ENCODE measurements around the gene GLIPR2.

GLIPR2 gene

DNA sequence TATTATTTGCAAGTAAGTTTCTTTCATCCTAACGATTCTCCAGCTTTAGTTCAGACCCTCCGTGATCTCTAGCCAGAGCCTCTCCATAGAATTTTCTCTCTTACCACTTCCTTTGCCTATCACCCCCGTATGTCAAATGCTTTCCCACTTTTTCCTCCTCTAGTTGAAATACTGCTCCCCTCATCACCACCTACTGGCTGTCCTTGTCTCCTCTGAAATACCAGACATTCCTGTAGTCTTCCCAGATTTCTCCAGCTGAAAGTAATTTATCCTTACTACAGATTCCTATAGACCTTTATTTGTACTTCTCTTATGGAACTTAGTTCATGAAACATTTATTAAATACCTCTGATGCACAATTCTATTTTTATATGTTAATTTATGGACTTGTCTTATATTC lies 36.0 kb upstream of the GLIPR2 start:
- Histone ChIP-seq H3K4me3 (no peak overlapping the region), H3K9ac (ENCODE audit: insufficient read length) (no peak overlapping the region), H3K27ac (no peak overlapping the region), H3K9me3 (ENCODE audit: low read depth, low read length) (no peaks in the 10 kb centered on the region), H3K36me3 (ENCODE audit: insufficient read depth, low read length) (no peaks in the 10 kb centered on the region)
- TF ChIP-seq FOXP2 (optimal IDR thresholded peaks at IDR 0.05; ENCODE audit: control extremely low read depth, extremely low read length, insufficient read depth) (no peak), POLR2AphosphoS5 (IDR thresholded peaks at IDR 0.05; ENCODE audit: borderline replicate concordance, low read depth, low read length) (no peak), EZH2 (IDR thresholded peaks at IDR 0.05) (no peak)
- DNase-seq (ENCODE audit: low read depth, low spot score), result no peak

DNA sequence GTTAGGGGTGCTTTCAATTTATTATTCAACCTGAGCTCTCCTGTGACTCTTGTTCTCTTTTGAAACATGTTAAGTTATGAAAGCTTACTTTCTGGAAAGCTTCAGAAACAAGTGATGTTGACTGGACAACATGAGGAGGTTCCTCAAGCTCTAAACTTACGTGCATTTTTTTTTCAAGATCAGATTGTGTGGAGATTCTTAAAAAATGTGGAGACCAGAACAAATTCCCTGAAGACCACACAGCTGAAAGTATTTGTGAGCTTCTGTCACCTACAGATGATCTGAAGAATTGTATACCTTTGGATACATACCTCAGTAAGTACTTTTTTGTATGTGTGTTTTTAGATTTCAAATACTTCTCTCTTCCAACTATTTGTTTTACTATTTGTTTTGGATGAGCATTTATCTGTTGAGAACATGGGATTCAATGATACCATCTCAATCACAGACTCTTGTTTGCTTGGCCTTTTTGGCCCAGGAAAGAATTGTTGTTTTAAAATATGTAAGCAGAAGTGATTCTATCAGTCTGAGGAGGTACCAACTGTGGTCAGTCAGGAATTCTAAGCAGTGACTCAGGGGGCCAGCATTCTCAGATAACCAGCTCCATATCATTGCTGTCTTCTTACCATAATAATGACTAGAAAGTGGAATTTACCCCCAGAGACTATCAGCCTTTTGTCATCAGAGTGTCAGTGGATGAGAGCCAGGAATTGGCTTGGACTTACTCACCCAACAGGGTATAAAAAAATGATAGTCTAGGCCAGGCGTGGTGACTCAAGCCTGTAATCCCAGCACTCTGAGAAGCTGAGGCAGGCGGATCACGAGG lies 34.4 kb upstream of the GLIPR2 start:
- H3K9ac ChIP-seq (ENCODE audit: insufficient read length), result no peak overlapping the region
- H3K9me3 ChIP-seq (ENCODE audit: low read depth, low read length), result no peaks in the 10 kb centered on the region
- no peak for TF ChIP-seq FOXP2 (optimal IDR thresholded peaks at IDR 0.05; ENCODE audit: control extremely low read depth, extremely low read length, insufficient read depth)
- TF ChIP-seq POLR2AphosphoS5 (IDR thresholded peaks at IDR 0.05; ENCODE audit: borderline replicate concordance, low read depth, low read length), result no peak
- no peak for TF ChIP-seq EZH2 (IDR thresholded peaks at IDR 0.05)
- DNase-seq (ENCODE audit: low read depth, low spot score), result no peak
- H3K36me3 ChIP-seq (ENCODE audit: insufficient read depth, low read length), result no peaks in the 10 kb centered on the region
- H3K4me3 ChIP-seq, result no peak overlapping the region
- no peak overlapping the region for H3K27ac ChIP-seq

DNA sequence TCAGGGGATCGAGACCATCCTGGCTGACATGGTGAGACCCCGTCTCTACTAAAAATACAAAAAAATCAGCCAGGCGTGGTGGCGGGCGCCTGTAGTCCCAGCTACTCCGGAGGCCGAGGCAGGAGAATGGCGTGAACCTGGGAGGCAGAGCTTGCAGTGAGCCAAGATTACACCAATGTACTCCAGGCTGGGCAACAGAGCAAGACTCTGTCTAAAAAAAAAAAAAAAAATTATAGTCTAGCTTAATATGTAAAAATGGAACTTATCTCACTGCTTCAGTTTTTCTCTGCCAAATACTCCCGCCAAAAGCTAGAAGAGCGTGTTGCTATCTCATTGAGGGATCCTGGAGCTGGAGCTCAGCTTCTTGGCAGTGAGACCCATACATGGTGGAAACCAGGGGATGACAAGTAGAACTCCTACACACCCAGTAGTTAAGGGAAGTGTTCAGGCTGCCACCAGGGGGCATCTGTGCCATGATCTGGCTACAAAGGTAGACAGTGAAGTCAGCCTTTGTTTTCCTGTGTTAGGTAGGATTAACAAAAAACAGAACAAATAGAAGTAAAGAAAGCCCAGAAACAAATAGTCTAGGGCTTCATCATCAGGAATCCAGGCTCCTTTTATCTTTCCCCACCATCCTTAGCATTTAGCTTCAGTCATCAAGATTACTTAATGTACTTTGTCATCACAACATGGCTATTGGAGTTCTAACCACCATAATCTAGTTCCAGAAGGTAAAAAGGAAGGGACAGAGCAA lies 33.6 kb upstream of the GLIPR2 start:
- H3K9me3 ChIP-seq (ENCODE audit: low read depth, low read length), result no peaks in the 10 kb centered on the region
- no peak for TF ChIP-seq FOXP2 (optimal IDR thresholded peaks at IDR 0.05; ENCODE audit: control extremely low read depth, extremely low read length, insufficient read depth)
- no peak for TF ChIP-seq EZH2 (IDR thresholded peaks at IDR 0.05)
- TF ChIP-seq POLR2AphosphoS5 (IDR thresholded peaks at IDR 0.05; ENCODE audit: borderline replicate concordance, low read depth, low read length), result no peak
- H3K9ac ChIP-seq (ENCODE audit: insufficient read length), result no peak overlapping the region
- no peak overlapping the region for H3K4me3 ChIP-seq
- H3K36me3 ChIP-seq (ENCODE audit: insufficient read depth, low read length), result no peaks in the 10 kb centered on the region
- DNase-seq (ENCODE audit: low read depth, low spot score), result peak; percentile 40
- H3K27ac ChIP-seq, result peak overlapping the region; percentile 1; the same call in 1 of the 2 replicates

DNA sequence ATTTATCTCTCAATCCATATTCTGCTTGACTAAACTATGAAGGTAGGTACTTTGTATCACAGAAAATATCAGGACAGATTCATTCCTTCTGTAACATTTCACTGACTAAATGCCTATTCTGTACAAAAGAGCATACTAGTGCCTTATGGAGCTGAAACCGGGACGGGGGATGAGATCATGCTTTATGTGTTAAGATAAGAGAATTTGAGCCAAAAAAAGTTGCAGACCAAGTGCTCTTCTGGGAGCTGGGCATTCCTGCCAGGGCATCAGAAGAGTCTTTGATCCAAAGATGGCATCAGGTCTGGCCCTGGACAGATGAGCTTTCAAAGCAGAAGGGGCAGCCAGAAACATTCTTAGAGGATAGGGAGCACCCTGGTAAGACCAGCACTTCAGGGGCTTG lies 27.5 kb upstream of the GLIPR2 start:
- no peaks in the 10 kb centered on the region for H3K36me3 ChIP-seq (ENCODE audit: insufficient read depth, low read length)
- H3K9ac ChIP-seq (ENCODE audit: insufficient read length), result no peak overlapping the region
- no peak overlapping the region for H3K4me3 ChIP-seq
- H3K27ac ChIP-seq, result no peak overlapping the region
- DNase-seq (ENCODE audit: low read depth, low spot score), result no peak
- TF ChIP-seq POLR2AphosphoS5 (IDR thresholded peaks at IDR 0.05; ENCODE audit: borderline replicate concordance, low read depth, low read length) (no peak), EZH2 (IDR thresholded peaks at IDR 0.05) (no peak), FOXP2 (optimal IDR thresholded peaks at IDR 0.05; ENCODE audit: control extremely low read depth, extremely low read length, insufficient read depth) (no peak)
- H3K9me3 ChIP-seq (ENCODE audit: low read depth, low read length), result no peaks in the 10 kb centered on the region

DNA sequence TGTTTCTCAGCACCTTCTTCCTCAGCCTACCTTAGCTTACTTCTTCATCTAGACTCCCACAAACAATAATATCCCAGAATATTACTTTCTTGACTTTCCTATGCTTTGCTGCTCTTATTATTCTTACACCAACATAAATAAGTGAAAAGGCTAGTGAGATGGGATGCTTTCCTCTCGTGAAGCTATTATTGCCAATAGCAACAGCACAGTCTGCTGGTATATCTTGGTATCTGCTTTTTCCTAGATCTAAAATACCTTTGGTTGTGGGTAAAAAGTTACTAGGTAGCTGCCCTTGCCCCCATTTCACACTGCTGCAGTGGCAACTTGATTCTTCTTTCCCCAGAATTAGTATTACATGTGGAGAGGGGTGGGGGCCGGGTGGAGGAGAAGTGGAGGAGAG lies 26.1 kb upstream of the GLIPR2 start:
- no peak overlapping the region for H3K27ac ChIP-seq
- no peaks in the 10 kb centered on the region for H3K9me3 ChIP-seq (ENCODE audit: low read depth, low read length)
- no peak for DNase-seq (ENCODE audit: low read depth, low spot score)
- H3K36me3 ChIP-seq (ENCODE audit: insufficient read depth, low read length), result no peaks in the 10 kb centered on the region
- no peak overlapping the region for H3K9ac ChIP-seq (ENCODE audit: insufficient read length)
- TF ChIP-seq FOXP2 (optimal IDR thresholded peaks at IDR 0.05; ENCODE audit: control extremely low read depth, extremely low read length, insufficient read depth) (no peak), EZH2 (IDR thresholded peaks at IDR 0.05) (no peak), POLR2AphosphoS5 (IDR thresholded peaks at IDR 0.05; ENCODE audit: borderline replicate concordance, low read depth, low read length) (no peak)
- H3K4me3 ChIP-seq, result no peak overlapping the region

DNA sequence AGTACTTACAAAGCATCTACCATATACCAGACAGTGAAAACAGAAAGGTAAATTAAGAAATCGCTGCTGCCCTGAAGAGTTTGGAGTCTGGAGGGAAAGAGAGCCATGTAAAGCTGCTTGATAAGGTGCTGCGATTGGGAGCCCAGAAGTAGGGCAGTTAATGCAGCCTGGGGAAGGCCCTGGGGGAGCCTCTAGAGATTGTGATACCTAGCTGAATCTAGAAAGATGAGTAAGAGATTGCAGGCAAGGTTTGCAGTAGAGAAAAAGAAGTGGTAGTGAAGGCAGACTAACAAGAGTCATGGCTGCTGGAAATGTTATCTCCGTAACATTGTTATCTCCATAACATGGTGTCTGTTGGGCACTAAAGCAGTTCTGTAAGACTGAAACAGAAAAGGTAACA lies 24.0 kb upstream of the GLIPR2 start:
- no peak for TF ChIP-seq POLR2AphosphoS5 (IDR thresholded peaks at IDR 0.05; ENCODE audit: borderline replicate concordance, low read depth, low read length)
- TF ChIP-seq EZH2 (IDR thresholded peaks at IDR 0.05), result no peak
- no peak for TF ChIP-seq FOXP2 (optimal IDR thresholded peaks at IDR 0.05; ENCODE audit: control extremely low read depth, extremely low read length, insufficient read depth)
- Histone ChIP-seq H3K27ac (no peak overlapping the region), H3K4me3 (no peak overlapping the region)

DNA sequence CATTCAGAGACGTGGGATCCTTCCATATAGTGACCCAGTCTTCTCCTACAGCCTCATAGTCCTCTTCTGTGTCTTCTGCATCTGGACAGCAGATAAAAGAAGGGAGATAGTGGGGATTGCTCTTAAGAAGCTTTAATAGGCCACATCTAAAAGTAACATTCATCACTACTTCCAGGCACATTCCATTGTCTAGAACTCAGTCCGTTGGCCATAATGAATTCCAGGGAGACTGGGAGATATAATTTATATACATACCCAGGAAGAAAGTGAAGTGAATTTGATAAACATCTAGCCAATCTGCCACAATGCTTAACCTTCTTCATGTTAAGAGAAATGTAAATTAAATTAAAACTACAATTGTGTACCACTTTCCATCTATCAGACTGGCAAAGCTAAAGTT lies 22.5 kb upstream of the GLIPR2 start:
- H3K9ac ChIP-seq (ENCODE audit: insufficient read length), result no peak overlapping the region
- no peaks in the 10 kb centered on the region for H3K9me3 ChIP-seq (ENCODE audit: low read depth, low read length)
- no peak overlapping the region for H3K27ac ChIP-seq
- H3K4me3 ChIP-seq, result no peak overlapping the region
- H3K36me3 ChIP-seq (ENCODE audit: insufficient read depth, low read length), result no peaks in the 10 kb centered on the region
- TF ChIP-seq POLR2AphosphoS5 (IDR thresholded peaks at IDR 0.05; ENCODE audit: borderline replicate concordance, low read depth, low read length), result no peak
- TF ChIP-seq FOXP2 (optimal IDR thresholded peaks at IDR 0.05; ENCODE audit: control extremely low read depth, extremely low read length, insufficient read depth), result no peak
- TF ChIP-seq EZH2 (IDR thresholded peaks at IDR 0.05), result no peak
- DNase-seq (ENCODE audit: low read depth, low spot score), result no peak

More for the DNA sequence above, 24.0 kb upstream of the GLIPR2 start:
- no peak for DNase-seq (ENCODE audit: low read depth, low spot score)
- Histone ChIP-seq H3K9me3 (ENCODE audit: low read depth, low read length) (no peaks in the 10 kb centered on the region), H3K9ac (ENCODE audit: insufficient read length) (no peak overlapping the region), H3K36me3 (ENCODE audit: insufficient read depth, low read length) (no peaks in the 10 kb centered on the region)

DNA sequence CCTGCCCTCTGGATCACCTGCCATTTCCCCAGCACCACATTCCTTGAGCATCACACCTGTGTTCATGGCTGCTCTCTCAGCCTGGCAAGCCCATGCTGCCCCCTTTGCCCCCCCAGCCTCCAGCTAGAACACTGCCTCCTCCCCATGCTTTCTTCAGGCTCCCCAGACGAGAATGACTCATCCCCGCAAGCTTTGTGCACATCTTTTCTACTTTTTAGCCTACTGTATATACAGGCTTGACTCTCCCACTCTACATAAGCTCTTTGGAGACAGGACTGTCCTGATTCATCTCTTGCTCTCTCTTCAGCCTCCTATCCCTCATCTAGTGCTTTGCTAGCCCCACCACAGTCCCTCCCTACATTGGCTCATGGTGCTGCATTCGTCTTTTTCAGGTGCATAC lies 19.9 kb upstream of the GLIPR2 start:
- H3K9me3 ChIP-seq (ENCODE audit: low read depth, low read length), result no peaks in the 10 kb centered on the region
- no peak overlapping the region for H3K27ac ChIP-seq
- TF ChIP-seq EZH2 (IDR thresholded peaks at IDR 0.05) (no peak), FOXP2 (optimal IDR thresholded peaks at IDR 0.05; ENCODE audit: control extremely low read depth, extremely low read length, insufficient read depth) (no peak), POLR2AphosphoS5 (IDR thresholded peaks at IDR 0.05; ENCODE audit: borderline replicate concordance, low read depth, low read length) (no peak)
- H3K9ac ChIP-seq (ENCODE audit: insufficient read length), result no peak overlapping the region
- no peak for DNase-seq (ENCODE audit: low read depth, low spot score)
- no peaks in the 10 kb centered on the region for H3K36me3 ChIP-seq (ENCODE audit: insufficient read depth, low read length)
- no peak overlapping the region for H3K4me3 ChIP-seq
